ENCODE results near the gene GRAMD2A.

The GRAMD2A gene

GRCh38 chr15:72179950-72180581 is 17.5 kb downstream of the GRAMD2A start:
- no peak for DNase-seq (ENCODE audit: low read depth)
- H3K4me3 ChIP-seq (ENCODE audit: low read length): no peak overlapping the region
- no peak for TF ChIP-seq CTCF (conservative IDR thresholded peaks at IDR 0.05; ENCODE audit: low read depth, low read length)

DNA sequence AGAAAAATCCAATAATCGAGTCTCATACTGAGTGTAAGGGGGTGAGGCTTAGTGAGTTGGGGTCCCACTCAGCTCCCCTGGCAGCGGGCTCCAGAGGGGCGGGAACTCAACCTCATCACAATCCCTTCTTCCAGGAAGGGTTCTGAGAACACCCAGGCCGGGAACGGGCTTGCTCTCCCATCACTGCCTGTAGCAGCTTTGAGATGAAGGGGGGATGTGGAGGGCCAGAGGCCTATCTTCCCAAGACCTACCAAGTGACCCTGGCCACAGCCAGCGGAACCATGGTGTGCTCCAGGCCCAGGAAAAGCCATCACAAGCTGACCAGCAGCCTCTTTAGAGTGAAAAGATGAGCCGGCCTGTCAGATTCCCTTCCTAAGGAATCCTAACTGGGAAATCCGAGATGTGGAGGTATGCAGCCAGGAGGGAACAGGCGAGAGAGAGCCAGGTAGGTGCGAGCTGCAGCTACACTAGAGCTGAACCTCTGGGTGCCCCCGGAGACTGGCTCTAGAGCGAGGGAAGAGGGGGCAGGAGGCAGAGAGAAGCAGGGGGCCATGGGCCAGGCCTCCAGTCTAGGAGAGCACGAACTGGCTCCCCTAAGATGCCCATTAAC is 18.5 kb downstream of the GRAMD2A start:
- DNase-seq (ENCODE audit: low read depth): no peak
- no peak overlapping the region for H3K4me3 ChIP-seq (ENCODE audit: low read length)
- no peak for TF ChIP-seq CTCF (conservative IDR thresholded peaks at IDR 0.05; ENCODE audit: low read depth, low read length)

DNA sequence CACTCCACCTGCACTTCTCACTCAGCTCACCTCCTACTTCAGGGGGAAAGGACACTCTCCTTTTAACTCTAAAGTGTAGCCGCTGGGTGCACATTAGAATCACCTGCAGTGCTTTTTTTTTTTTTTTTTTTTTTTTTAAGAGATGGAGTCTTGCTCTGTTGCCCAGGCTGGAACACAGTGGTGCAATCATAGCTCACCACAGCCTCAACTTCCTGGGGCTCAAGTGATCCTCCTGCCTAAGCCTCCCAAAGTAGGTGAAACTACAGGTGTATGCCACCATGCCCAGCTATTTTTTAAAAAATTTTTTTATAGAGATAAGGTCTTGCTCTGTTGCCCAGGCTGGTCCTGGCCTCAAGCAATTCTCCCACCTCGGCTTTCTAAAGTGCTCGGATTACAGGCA is 20.8 kb downstream of the GRAMD2A start:
- no peak overlapping the region for H3K4me3 ChIP-seq (ENCODE audit: low read length)
- no peak for TF ChIP-seq CTCF (conservative IDR thresholded peaks at IDR 0.05; ENCODE audit: low read depth, low read length)
- no peak for DNase-seq (ENCODE audit: low read depth)

- no peak for TF ChIP-seq CTCF (conservative IDR thresholded peaks at IDR 0.05; ENCODE audit: low read depth, low read length)
- H3K4me3 ChIP-seq (ENCODE audit: low read length): no peak overlapping the region
- no peak for DNase-seq (ENCODE audit: low read depth)
These were observed 21.4 kb downstream of the GRAMD2A start for GRCh38 chr15:72176159-72176558.

GRCh38 chr15:72175186-72176044 is 22.2 kb downstream of the GRAMD2A start:
- no peak for TF ChIP-seq CTCF (conservative IDR thresholded peaks at IDR 0.05; ENCODE audit: low read depth, low read length)
- no peak overlapping the region for H3K4me3 ChIP-seq (ENCODE audit: low read length)
- no peak for DNase-seq (ENCODE audit: low read depth)

GRCh38 chr15:72174551-72175165 is 22.9 kb downstream of the GRAMD2A start:
- no peak for DNase-seq (ENCODE audit: low read depth)
- H3K4me3 ChIP-seq (ENCODE audit: low read length): no peak overlapping the region
- TF ChIP-seq CTCF (conservative IDR thresholded peaks at IDR 0.05; ENCODE audit: low read depth, low read length): no peak
